Fibroblast of the aortic adventitia (primary cell): ENCODE measurements around the gene UBE3B. TPM values are rescaled to one million over a fixed set of nuclear protein-coding genes. Genes with fewer than 3 reads are reported as not detected.

Experiments
- DNase-seq: peaks from one replicate; pipeline ENCODE4 v3.0.0-alpha.2; 2010; ENCODE audit warnings: low read depth
- H3K4me3 ChIP-seq: 2 replicates; pipeline ENCODE4 v1.5.1; 2011; ENCODE audit warnings: low read depth, mild to moderate bottlenecking, control low read depth, low read length, moderate library complexity
- CTCF ChIP-seq: IDR thresholded peaks from 2 replicates; pipeline ENCODE4 v1.5.1; 2011; ENCODE audit warnings: mild to moderate bottlenecking, low read length, control low read depth, inconsistent platforms; ENCODE audit not compliant: insufficient read depth
- total RNA-seq: library from RNA; depleted of rRNA; stranded (reverse); fragments of >200 nt; gene quantifications from 2 replicates; pipeline ENCODE4 v1.2.3, GENCODE V29; 2012; ENCODE audit warnings: low replicate concordance

The UBE3B gene
- total RNA-seq, 1 donor: 43.0 TPM

GRCh38 chr12:109553906-109554500 is 76.6 kb downstream of the UBE3B start:
- H3K4me3 ChIP-seq: no peak overlapping the region
- TF ChIP-seq CTCF: no peak
- DNase-seq: no peak

- TF ChIP-seq CTCF: no peak
- H3K4me3 ChIP-seq: no peak overlapping the region
- DNase-seq: no peak
These were observed 77.3 kb downstream of the UBE3B start for GRCh38 chr12:109554761-109555160.

- no peak overlapping the region for H3K4me3 ChIP-seq
- TF ChIP-seq CTCF: no peak
- DNase-seq: no peak
These were observed 78.2 kb downstream of the UBE3B start for GRCh38 chr12:109555431-109556315.

- TF ChIP-seq CTCF: no peak
- DNase-seq: no peak
- no peak overlapping the region for H3K4me3 ChIP-seq
These were observed 79.8 kb downstream of the UBE3B start for GRCh38 chr12:109557200-109557599.

- no peak for DNase-seq
- TF ChIP-seq CTCF: no peak
- no peak overlapping the region for H3K4me3 ChIP-seq
These were observed 80.4 kb downstream of the UBE3B start for GRCh38 chr12:109557805-109558204.

- no peak for DNase-seq
- no peak for TF ChIP-seq CTCF
- no peak overlapping the region for H3K4me3 ChIP-seq
These were observed 81.2 kb downstream of the UBE3B start for GRCh38 chr12:109558374-109559199.
